CD14-positive monocyte (primary cell): ENCODE measurements around the gene CCDC77. TPM values are rescaled to one million over a fixed set of nuclear protein-coding genes. Genes with fewer than 3 reads are reported as not detected.

ENCODE experiments used
- DNase-seq, 3 donors: peaks; one replicate each; pipeline ENCODE4 v3.0.0-alpha.2; 2011 to 2022
- H2AFZ ChIP-seq: 2 replicates; pipeline ENCODE4 v1.6.0; 2012; ENCODE audit warnings: mild to moderate bottlenecking, low read depth, low read length, inconsistent platforms; ENCODE audit not compliant: insufficient read depth, poor library complexity, severe bottlenecking
- H3K27ac ChIP-seq, 2 donors: 1 replicate in 1 of 2; 2 replicates in 1 of 2; pipeline ENCODE4 v1.5.1; 2012 to 2013; ENCODE audit warnings: low read length in 2 of 2, control low read depth in 1 of 2, inconsistent platforms in 1 of 2, low read depth in 1 of 2, mild to moderate bottlenecking in 1 of 2
- H3K27me3 ChIP-seq, 2 donors: one replicate each; pipeline versions ENCODE4 v1.6.0 to v1.6.1; 2011 to 2013; ENCODE audit warnings: low read length in 2 of 2; ENCODE audit not compliant: control insufficient read depth in 2 of 2, insufficient read depth in 2 of 2
- H3K36me3 ChIP-seq, 2 donors: replicated peaks in 1 of 2; 1 replicate in 1 of 2; 2 replicates in 1 of 2; pipeline versions ENCODE4 v1.5.1 to v1.6.1; 2012 to 2013; ENCODE audit warnings: low read length in 2 of 2, control low read depth in 1 of 2, inconsistent platforms in 1 of 2, mild to moderate bottlenecking in 1 of 2; ENCODE audit not compliant: insufficient read depth in 2 of 2, control insufficient read depth in 1 of 2
- H3K4me1 ChIP-seq, 2 donors: 1 replicate in 1 of 2; 2 replicates in 1 of 2; pipeline versions ENCODE4 v1.5.1 to v1.6.1; 2012 to 2013; ENCODE audit warnings: low read length in 2 of 2, control low read depth in 1 of 2, inconsistent platforms in 1 of 2, mild to moderate bottlenecking in 1 of 2, moderate library complexity in 1 of 2; ENCODE audit not compliant: insufficient read depth in 2 of 2, control insufficient read depth in 1 of 2
- H3K4me2 ChIP-seq: replicated peaks from 2 replicates; pipeline ENCODE3; 2012; ENCODE audit warnings: low read length, moderate library complexity, mild to moderate bottlenecking; ENCODE audit not compliant: poor library complexity, severe bottlenecking; ENCODE audit errors: extremely low read depth
- H3K4me3 ChIP-seq, 3 experiments: fragments of 200-600 bp in 1 of 3; sonication (generic) in 1 of 3; replicated peaks in 1 of 3; 1 replicate in 2 of 3; 2 replicates in 1 of 3; pipeline ENCODE4 v1.5.1; 2011 to 2013; ENCODE audit warnings: low read length in 3 of 3, mild to moderate bottlenecking in 3 of 3, control low read depth in 2 of 3, low read depth in 2 of 3, inconsistent platforms in 1 of 3, moderate library complexity in 1 of 3
- H3K79me2 ChIP-seq: 2 replicates; pipeline ENCODE4 v1.6.0; 2012; ENCODE audit warnings: mild to moderate bottlenecking, control low read depth, inconsistent platforms, low read length, moderate library complexity; ENCODE audit not compliant: insufficient read depth
- H3K9ac ChIP-seq: 2 replicates; pipeline ENCODE4 v1.6.0; 2017; ENCODE audit warnings: low read length, mild to moderate bottlenecking; ENCODE audit not compliant: insufficient read depth, poor library complexity, severe bottlenecking
- H3K9me3 ChIP-seq, 2 donors: replicated peaks in 1 of 2; 1 replicate in 1 of 2; 2 replicates in 1 of 2; pipeline versions ENCODE4 v1.5.1 to v1.6.1; 2012 to 2013; ENCODE audit warnings: low read length in 2 of 2, control low read depth in 1 of 2; ENCODE audit not compliant: control insufficient read depth in 1 of 2, insufficient read depth in 1 of 2
- H4K20me1 ChIP-seq: 2 replicates; pipeline ENCODE4 v1.6.0; 2012; ENCODE audit warnings: mild to moderate bottlenecking, low read length, control low read depth, moderate library complexity; ENCODE audit not compliant: insufficient read depth
- H3K27ac Mint-ChIP-seq, 7 donors: one replicate each; pipeline ENCODE4 v1.8.0; 2020; ENCODE audit warnings: mild to moderate bottlenecking in 7 of 7, mixed read lengths in 7 of 7, moderate library complexity in 6 of 7, inconsistent platforms in 2 of 7
- H3K27me3 Mint-ChIP-seq, 3 donors: one replicate each; pipeline ENCODE4 v1.8.0; 2021 to 2022; ENCODE audit warnings: low read depth in 3 of 3, mild to moderate bottlenecking in 3 of 3, mixed read lengths in 3 of 3, moderate library complexity in 3 of 3, inconsistent platforms in 1 of 3
- H3K36me3 Mint-ChIP-seq, 2 donors: one replicate each; pipeline ENCODE4 v1.8.0; 2020; ENCODE audit warnings: mixed read lengths in 2 of 2, inconsistent platforms in 1 of 2, mild to moderate bottlenecking in 1 of 2
- H3K4me1 Mint-ChIP-seq: one replicate; pipeline ENCODE4 v1.8.0; 2020; ENCODE audit warnings: mild to moderate bottlenecking, mixed read lengths
- H3K4me3 Mint-ChIP-seq, 2 donors: one replicate each; pipeline ENCODE4 v1.8.0; 2020; ENCODE audit warnings: mild to moderate bottlenecking in 2 of 2, mixed read lengths in 2 of 2, moderate library complexity in 1 of 2
- H3K9me3 Mint-ChIP-seq, 7 donors: one replicate each; pipeline ENCODE4 v1.8.0; 2020 to 2022; ENCODE audit warnings: mixed read lengths in 7 of 7, mild to moderate bottlenecking in 6 of 7, moderate library complexity in 6 of 7, inconsistent platforms in 2 of 7
- CTCF ChIP-seq: fragments of 200-600 bp; IDR thresholded peaks from one replicate; pipeline ENCODE4 v1.8.0; 2022; ENCODE audit warnings: antibody characterized with exemption, mild to moderate bottlenecking
- WGBS: methylation state at CpG from one replicate; pipeline ENCODE4 v1.1.5; 2013; ENCODE audit warnings: missing lambda C conversion rate; ENCODE audit not compliant: insufficient coverage; 5-methylcytosine and 5-hydroxymethylcytosine counted together
- intact Hi-C, 2 donors: fragments of 100-400 bp; cut with micrococcal nuclease; formaldehyde crosslinking; loops; one replicate each; pipeline versions ENCODE4 v1.15.0 to v1.15.1; 2023
- polyA plus RNA-seq, 3 donors: library from polyadenylated mRNA; depleted of rRNA in 1 of 3; unstranded in 2 of 3; stranded (reverse) in 1 of 3; fragments of 300-500 nt in 2 of 3; fragments of >200 nt in 1 of 3; fragmentation: Illumina TruSeq in 2 of 3; gene quantifications; 1 replicate in 2 of 3; 2 replicates in 1 of 3; pipeline ENCODE4 v1.2.3, GENCODE V29; 2012 to 2021

CCDC77 gene
- polyA plus RNA-seq, 3 donors = 4.1 to 7.7 (median 5.1) TPM

GRCh38 chr12:470133-470532, 68.7 kb downstream of the CCDC77 start:
- peaks cover 18 to 37% (median 35%) of the 10 kb centered on the region in 3 donors for H3K27me3 Mint-ChIP-seq
- TF ChIP-seq CTCF = no peak
- no peak for DNase-seq
- 75% methylated on average over 7 of the region's 11 CpGs for WGBS
- no peak overlapping the region for H2AFZ ChIP-seq
- peak overlapping the region in 1 of 2 donors; percentile 0 for H3K4me3 Mint-ChIP-seq
- no peak overlapping the region for H3K27ac Mint-ChIP-seq
- H3K9me3 ChIP-seq = no peaks in the 10 kb centered on the region
- intact Hi-C loops = no loop called here
- H3K4me1 Mint-ChIP-seq = no peaks in the 10 kb centered on the region
- no peak overlapping the region for H3K4me3 ChIP-seq
- H3K4me2 ChIP-seq = no peak overlapping the region
- peaks cover 2 to 5% of the 10 kb centered on the region in 2 donors for H3K27me3 ChIP-seq
- no peaks in the 10 kb centered on the region for H3K36me3 Mint-ChIP-seq
- H3K9me3 Mint-ChIP-seq = no peaks in the 10 kb centered on the region
- H3K36me3 ChIP-seq = no peaks in the 10 kb centered on the region
- no peaks in the 10 kb centered on the region for H4K20me1 ChIP-seq
- H3K9ac ChIP-seq = no peak overlapping the region
- no peaks in the 10 kb centered on the region for H3K4me1 ChIP-seq
- no peak overlapping the region for H3K27ac ChIP-seq
- H3K79me2 ChIP-seq = no peaks in the 10 kb centered on the region

- Histone ChIP-seq H3K27ac (no peak overlapping the region), H3K36me3 (no peaks in the 10 kb centered on the region), H2AFZ (no peak overlapping the region), H3K4me3 (no peak overlapping the region), H3K9me3 (no peaks in the 10 kb centered on the region), H4K20me1 (no peaks in the 10 kb centered on the region), H3K27me3 (peaks cover 2 to 14% of the 10 kb centered on the region in 2 donors), H3K79me2 (no peaks in the 10 kb centered on the region), H3K4me2 (no peak overlapping the region), H3K4me1 (no peaks in the 10 kb centered on the region), H3K9ac (no peak overlapping the region)
- intact Hi-C loops = no loop called here
- no peak for TF ChIP-seq CTCF
- Mint-ChIP-seq H3K36me3 (no peaks in the 10 kb centered on the region), H3K27me3 (peaks cover 21 to 43% (median 37%) of the 10 kb centered on the region in 3 donors), H3K4me3 (no peak overlapping the region), H3K27ac (no peak overlapping the region), H3K4me1 (no peaks in the 10 kb centered on the region), H3K9me3 (no peaks in the 10 kb centered on the region)
- WGBS = 84% methylated on average over 4 of the region's 5 CpGs
- no peak for DNase-seq
Observed at GRCh38 chr12:473198-473597, 71.8 kb downstream of the CCDC77 start.
